Measurements from ENCODE around the gene RGS19.

The RGS19 gene

GRCh38 chr20:64108731-64109681 is 29.7 kb upstream of the RGS19 start:
- DNase-seq (ENCODE audit: low read depth, low spot score) = no peak

GRCh38 chr20:64107736-64108457 is 28.6 kb upstream of the RGS19 start:
- no peak for DNase-seq (ENCODE audit: low read depth, low spot score)

GRCh38 chr20:64106981-64107735 is 27.8 kb upstream of the RGS19 start, which contains the start of gene NPBWR2:
Gene NPBWR2, minus strand, starts transcription at chr20:64107565. Its CDS starts 734 bp downstream, at chr20:64106831.
- no peak for DNase-seq (ENCODE audit: low read depth, low spot score)

- DNase-seq (ENCODE audit: low read depth, low spot score) = no peak
Observed at GRCh38 chr20:64106435-64106961, 27.2 kb upstream of the RGS19 start.

GRCh38 chr20:64105846-64106434 is 26.6 kb upstream of the RGS19 start:
- DNase-seq (ENCODE audit: low read depth, low spot score) = no peak

- DNase-seq (ENCODE audit: low read depth, low spot score) = no peak
Observed at GRCh38 chr20:64104667-64105451, 25.5 kb upstream of the RGS19 start.

- DNase-seq (ENCODE audit: low read depth, low spot score) = no peak
Observed at GRCh38 chr20:64103871-64104666, 24.8 kb upstream of the RGS19 start.

- DNase-seq (ENCODE audit: low read depth, low spot score) = no peak
Observed at GRCh38 chr20:64102647-64103354, 23.5 kb upstream of the RGS19 start.

GRCh38 chr20:64101731-64102621 is 22.7 kb upstream of the RGS19 start:
- DNase-seq (ENCODE audit: low read depth, low spot score) = no peak

- no peak for DNase-seq (ENCODE audit: low read depth, low spot score)
Observed at GRCh38 chr20:64100946-64101688, 21.8 kb upstream of the RGS19 start.

GRCh38 chr20:64100566-64100888 is 21.2 kb upstream of the RGS19 start:
- DNase-seq (ENCODE audit: low read depth, low spot score) = no peak

GRCh38 chr20:64099880-64100565 is 20.7 kb upstream of the RGS19 start:
- DNase-seq (ENCODE audit: low read depth, low spot score) = no peak

GRCh38 chr20:64099086-64099786 is 19.9 kb upstream of the RGS19 start:
- no peak for DNase-seq (ENCODE audit: low read depth, low spot score)

- DNase-seq (ENCODE audit: low read depth, low spot score) = no peak
Observed at GRCh38 chr20:64098471-64099013, 19.2 kb upstream of the RGS19 start.

- DNase-seq (ENCODE audit: low read depth, low spot score) = no peak
Observed at GRCh38 chr20:64096535-64096934, 17.2 kb upstream of the RGS19 start.

- no peak for DNase-seq (ENCODE audit: low read depth, low spot score)
Observed at GRCh38 chr20:64095927-64096326, 16.6 kb upstream of the RGS19 start.
